Posterior vena cava (tissue), 2 donors: Measurements from ENCODE around the gene FAM107B. TPM values are rescaled to one million over a fixed set of nuclear protein-coding genes. Genes with fewer than 3 reads are reported as not detected.

ENCODE experiments used
- DNase-seq: peaks from one replicate; pipeline ENCODE4 v3.0.0-alpha.2; 2020; ENCODE audit warnings: low spot score
- intact Hi-C, 2 donors: fragments of 100-400 bp; cut with DNase I; formaldehyde crosslinking; loops; one replicate each; pipeline versions ENCODE4 v1.14.1 to v1.14.2; 2022 to 2023
- total RNA-seq, 2 donors: library from RNA; stranded (reverse); fragmentation: NEBNext Ultra II Directional; extraction: Animal tissue kit (Norgen Biotek cat#: 25700); gene quantifications; one replicate each; pipeline ENCODE4 v1.2.1, GENCODE V29; 2021
- donor health status: DM: yes; HTN: yes; CAD: no.
- donor health status: DM: yes; HTN: yes; CAD: no.

Gene FAM107B
- total RNA-seq, 2 donors from 2014 or later: 23.2 to 28.4 TPM

- intact Hi-C loops: no loop called here
Measured at GRCh38 chr10:14578060-14578952, 196.4 kb downstream of the FAM107B start.

GRCh38 chr10:14574885-14575284 lies 199.8 kb downstream of the FAM107B start:
- DNase-seq: no peak
- intact Hi-C loops: no loop called here

More at GRCh38 chr10:14578060-14578952, 196.4 kb downstream of the FAM107B start:
- DNase-seq: no peak

- no peak for DNase-seq
- intact Hi-C loops: no loop called here
Measured at GRCh38 chr10:14574291-14574690, 200.4 kb downstream of the FAM107B start.

GRCh38 chr10:14573666-14574261 lies 200.9 kb downstream of the FAM107B start:
- intact Hi-C loops: no loop called here

GRCh38 chr10:14572811-14573210 lies 201.9 kb downstream of the FAM107B start:
- intact Hi-C loops: no loop called here

More at GRCh38 chr10:14573666-14574261, 200.9 kb downstream of the FAM107B start:
- DNase-seq: no peak

GRCh38 chr10:14571866-14572507 lies 202.7 kb downstream of the FAM107B start:
- DNase-seq: no peak
- intact Hi-C loops: no loop called here

More at GRCh38 chr10:14572811-14573210, 201.9 kb downstream of the FAM107B start:
- no peak for DNase-seq

- DNase-seq: no peak
- intact Hi-C loops: no loop called here
Measured at GRCh38 chr10:14570800-14571199, 203.9 kb downstream of the FAM107B start.

GRCh38 chr10:14569274-14570060 lies 205.2 kb downstream of the FAM107B start:
- no peak for DNase-seq
- intact Hi-C loops: no loop called here

GRCh38 chr10:14567421-14567820 lies 207.3 kb downstream of the FAM107B start:
- intact Hi-C loops: no loop called here
- no peak for DNase-seq

GRCh38 chr10:14566498-14566897 lies 208.2 kb downstream of the FAM107B start:
- intact Hi-C loops: no loop called here
- no peak for DNase-seq

- intact Hi-C loops: no loop called here
- DNase-seq: no peak
Measured at GRCh38 chr10:14565199-14565598, 209.5 kb downstream of the FAM107B start.

- no peak for DNase-seq
- intact Hi-C loops: no loop called here
Measured at GRCh38 chr10:14564268-14564744, 210.4 kb downstream of the FAM107B start.

GRCh38 chr10:14563359-14563940 lies 211.2 kb downstream of the FAM107B start:
- no peak for DNase-seq
- intact Hi-C loops: no loop called here

- intact Hi-C loops: no loop called here
Measured at GRCh38 chr10:14563076-14563336, 211.7 kb downstream of the FAM107B start.

GRCh38 chr10:14562218-14563075 lies 212.2 kb downstream of the FAM107B start:
- DNase-seq: no peak

More at GRCh38 chr10:14563076-14563336, 211.7 kb downstream of the FAM107B start:
- no peak for DNase-seq

GRCh38 chr10:14560791-14561765 lies 213.6 kb downstream of the FAM107B start:
- intact Hi-C loops: no loop called here
- DNase-seq: no peak

More at GRCh38 chr10:14562218-14563075, 212.2 kb downstream of the FAM107B start:
- intact Hi-C loops: no loop called here

- DNase-seq: no peak
- intact Hi-C loops: no loop called here
Measured at GRCh38 chr10:14560274-14560673, 214.4 kb downstream of the FAM107B start.
